Heart right ventricle (tissue), 16 donors: ENCODE measurements around the gene ALDH1L1. TPM values are rescaled to one million over a fixed set of nuclear protein-coding genes. Genes with fewer than 3 reads are reported as not detected.

Experiments used
- ATAC-seq, 8 donors: fragments of 200-7000 bp; cut with Tn5 transposase; one replicate each; pipeline ENCODE4 v1.9.1; 2020; ENCODE audit warnings: mild to moderate bottlenecking in 8 of 8, moderate library complexity in 8 of 8, moderate number of reproducible peaks in 1 of 8
- DNase-seq, 2 donors: peaks; one replicate each; pipeline ENCODE4 v3.0.0-alpha.2; 2020
- H3K27ac ChIP-seq, 10 donors: fragments of 200-600 bp; sonication (generic) in 2 of 10; one replicate each; pipeline versions ENCODE4 v1.5.0 to v1.8.0; 2020 to 2022; ENCODE audit warnings: mild to moderate bottlenecking in 3 of 10
- H3K27me3 ChIP-seq, 7 donors: fragments of 200-600 bp; one replicate each; pipeline ENCODE4 v1.8.0; 2021 to 2022; ENCODE audit warnings: mild to moderate bottlenecking in 2 of 7
- H3K36me3 ChIP-seq, 9 donors: fragments of 200-600 bp; sonication (generic) in 1 of 9; one replicate each; pipeline versions ENCODE4 v1.5.0 to v1.8.0; 2020 to 2022; ENCODE audit warnings: mild to moderate bottlenecking in 2 of 9
- H3K4me1 ChIP-seq, 9 donors: fragments of 200-600 bp; sonication (generic) in 1 of 9; one replicate each; pipeline versions ENCODE4 v1.5.0 to v1.8.0; 2020 to 2022; ENCODE audit warnings: mild to moderate bottlenecking in 4 of 9
- H3K4me3 ChIP-seq, 10 donors: fragments of 200-600 bp; sonication (generic) in 2 of 10; one replicate each; pipeline versions ENCODE4 v1.5.0 to v1.8.0; 2020 to 2022; ENCODE audit warnings: mild to moderate bottlenecking in 7 of 10, moderate library complexity in 2 of 10
- H3K9me3 ChIP-seq, 11 donors: fragments of 200-600 bp in 10 of 11; sonication (generic) in 2 of 11; one replicate each; pipeline versions ENCODE4 v1.5.0 to v1.8.0; 2013 to 2022; ENCODE audit warnings: mild to moderate bottlenecking in 2 of 11, control low read depth in 1 of 11, moderate library complexity in 1 of 11
- WGBS, 2 donors: extraction: QIAGEN DNeasy Blood & Tissue Kit; methylation state at CpG; one replicate each; pipeline ENCODE4 v1.1.7; 2013; ENCODE audit warnings: inconsistent platforms in 1 of 2; 5-methylcytosine and 5-hydroxymethylcytosine counted together
- intact Hi-C, 10 donors: fragments of 100-400 bp; cut with DNase I; formaldehyde crosslinking; loops; one replicate each; pipeline versions ENCODE4 v1.11.1 to v1.14.2; 2022
- polyA plus RNA-seq, 2 donors: library from polyadenylated mRNA; stranded (reverse); fragments of 200-250 nt; gene quantifications; one replicate each; pipeline ENCODE4 v1.2.3, GENCODE V29; 2013
- total RNA-seq, 10 donors: library from RNA; stranded (reverse); fragmentation: NEBNext Ultra II Directional in 3 of 10; extraction: Animal tissue kit (Norgen Biotek cat#: 25700) in 3 of 10; gene quantifications; one replicate each; pipeline versions ENCODE4 v1.2.1 to v1.2.4, GENCODE V29; 2021 to 2023
- TF ChIP-seq, protein P1 (sequence below), 9 donors: fragments of 200-600 bp; sonication (generic) in 2 of 9; IDR thresholded peaks; one replicate each; pipeline versions ENCODE4 v1.5.0 to v1.8.0; 2021 to 2022; ENCODE audit warnings: antibody characterized with exemption in 9 of 9, mild to moderate bottlenecking in 5 of 9, moderate library complexity in 1 of 9
- donor health status: Arrhythmogenic right ventricular cardiomyopathy.
- donor health status: ischemic (EF 13 %, LVEDD 7.1; RV severe dilation, severe dysfunction).
- donor health status: healthy with polysubstance abuse.
- donor health status: DM: no; HTN: yes; CAD: no.
- donor health status: DM: no; HTN: no; CAD: no.
- donor health status: ischemic (EF 25% LVEDD 6.9; RV normal size, moderate dysfunction).
- donor health status: ischemic (EF 25% LVEDD 5.7; RV mildly dilated, moderate dysfunction).
- donor health status: healthy.
- donor health status: DM: yes; HTN: yes; CAD: no.
- donor health status: Ischemic cardiomyopathy.
- donor health status: ischemic (EF 35%, LVEDD 5.7; RV mildly dilated, moderate dysfunction).
- donor health status: nonischemic (EF 11% LVEDD 7.7; RV severe dilation, severe dysfunction).
- donor health status: DM: yes; HTN: yes; CAD: no.
- donor health status: PGD.
- donor health status: ischemic (EF 29% LVEDD 5.4; RV normal size, mild dysfunction).
- donor health status: nonischemic (EF 23%, LVEDD 6.1; RV moderate dilation, normal function).

The ALDH1L1 gene
- total and polyA plus RNA-seq, 12 donors: 14.9 to 45.9 (median 31.7) TPM

DNA sequence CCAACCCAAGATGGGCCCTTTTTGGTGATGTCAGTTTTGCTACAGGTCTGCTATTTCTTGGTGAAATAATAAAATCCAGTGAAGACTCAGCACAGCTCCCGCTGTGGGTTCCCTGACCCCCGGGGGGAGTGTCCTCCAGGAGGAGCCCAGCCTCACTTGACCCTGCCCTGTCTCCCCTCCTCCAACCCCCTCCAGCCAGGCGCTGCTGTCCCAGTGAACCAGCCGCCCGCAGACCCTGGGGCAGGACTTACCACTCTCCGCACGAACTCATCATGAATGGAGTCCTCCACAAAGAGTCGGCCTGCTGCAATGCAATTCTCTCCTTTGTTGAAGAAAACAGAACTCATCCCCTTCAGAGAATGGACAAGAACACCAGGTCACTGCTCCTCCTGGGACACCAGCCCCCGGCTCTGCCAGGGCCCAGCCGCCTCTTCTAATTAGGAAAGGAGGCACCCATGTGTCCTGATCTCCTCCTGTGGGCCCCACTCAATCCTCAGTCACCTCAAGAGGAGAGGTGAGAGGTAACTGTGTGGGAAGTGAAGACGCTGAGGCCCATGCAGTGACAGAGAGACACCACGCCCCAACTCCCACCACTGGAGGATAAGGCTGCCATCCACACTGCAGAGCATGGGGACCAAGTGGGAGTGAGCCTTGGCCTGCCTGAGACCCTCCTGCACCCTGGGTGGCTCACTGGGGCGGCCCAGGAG, 67.7 kb downstream of the ALDH1L1 start:
- TF ChIP-seq, protein P1, sequence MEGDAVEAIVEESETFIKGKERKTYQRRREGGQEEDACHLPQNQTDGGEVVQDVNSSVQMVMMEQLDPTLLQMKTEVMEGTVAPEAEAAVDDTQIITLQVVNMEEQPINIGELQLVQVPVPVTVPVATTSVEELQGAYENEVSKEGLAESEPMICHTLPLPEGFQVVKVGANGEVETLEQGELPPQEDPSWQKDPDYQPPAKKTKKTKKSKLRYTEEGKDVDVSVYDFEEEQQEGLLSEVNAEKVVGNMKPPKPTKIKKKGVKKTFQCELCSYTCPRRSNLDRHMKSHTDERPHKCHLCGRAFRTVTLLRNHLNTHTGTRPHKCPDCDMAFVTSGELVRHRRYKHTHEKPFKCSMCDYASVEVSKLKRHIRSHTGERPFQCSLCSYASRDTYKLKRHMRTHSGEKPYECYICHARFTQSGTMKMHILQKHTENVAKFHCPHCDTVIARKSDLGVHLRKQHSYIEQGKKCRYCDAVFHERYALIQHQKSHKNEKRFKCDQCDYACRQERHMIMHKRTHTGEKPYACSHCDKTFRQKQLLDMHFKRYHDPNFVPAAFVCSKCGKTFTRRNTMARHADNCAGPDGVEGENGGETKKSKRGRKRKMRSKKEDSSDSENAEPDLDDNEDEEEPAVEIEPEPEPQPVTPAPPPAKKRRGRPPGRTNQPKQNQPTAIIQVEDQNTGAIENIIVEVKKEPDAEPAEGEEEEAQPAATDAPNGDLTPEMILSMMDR (IDR thresholded peaks at IDR 0.05): no peak
- Histone ChIP-seq H3K4me3 (no peak overlapping the region), H3K9me3 (no peaks in the 10 kb centered on the region), H3K36me3 (peaks cover 0 to 7% (median 0%) of the 10 kb centered on the region in 9 donors), H3K4me1 (no peaks in the 10 kb centered on the region), H3K27ac (no peak overlapping the region), H3K27me3 (no peaks in the 10 kb centered on the region)
- intact Hi-C loops: no loop called here
- WGBS, 2 donors: 92 to 93% methylated on average over 13 of the region's 13 CpGs
- no peak for DNase-seq
- ATAC-seq: peak in 1 of 8 donors; percentile 5

DNA sequence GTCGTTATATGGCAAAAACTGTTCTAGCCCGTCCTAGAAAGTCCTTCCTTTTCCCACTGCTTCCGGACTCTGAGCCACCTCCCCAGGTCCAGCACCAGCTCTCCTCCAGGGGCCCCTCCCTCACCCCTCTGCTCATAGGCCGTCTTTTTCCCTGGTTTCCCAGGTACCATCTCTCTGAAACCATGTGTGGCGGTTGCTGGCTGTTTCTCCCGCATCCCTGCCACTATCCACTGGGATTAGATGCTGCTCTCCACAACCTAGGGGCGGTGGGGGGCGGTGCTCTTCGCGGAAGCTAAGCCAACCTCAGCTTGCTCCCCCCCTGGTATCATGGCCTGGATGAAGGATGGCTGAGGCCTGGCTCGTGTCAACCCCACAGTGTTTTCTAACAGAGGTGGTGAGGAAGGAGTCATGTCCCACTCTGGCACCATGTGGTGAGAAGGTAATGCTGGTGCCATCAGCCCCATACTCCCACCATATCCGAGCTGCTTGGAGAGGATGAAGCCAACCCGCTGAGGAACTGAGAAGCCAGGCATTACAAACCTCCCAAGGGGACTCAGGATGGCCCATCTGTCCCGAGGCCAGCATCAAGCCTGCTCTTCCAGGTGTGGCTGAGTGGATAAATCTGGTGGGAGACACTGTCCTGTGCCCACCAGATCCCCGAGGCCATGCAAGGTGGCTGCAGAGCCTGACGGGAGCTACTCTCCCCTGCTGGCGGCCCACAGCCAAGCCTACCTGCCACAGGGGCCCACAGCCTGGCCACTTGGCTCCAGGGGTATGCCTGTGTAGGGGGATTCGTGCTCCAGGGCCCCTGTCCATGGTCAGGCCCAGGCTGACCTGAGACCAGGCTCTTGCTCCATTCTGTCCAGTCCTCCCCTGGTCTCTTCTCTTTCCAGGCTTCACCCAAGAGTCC, 68.6 kb downstream of the ALDH1L1 start:
- DNase-seq (no peak), ATAC-seq (no peak)
- peaks cover 0 to 10% (median 0%) of the 10 kb centered on the region in 9 donors for H3K36me3 ChIP-seq
- H3K27ac ChIP-seq: no peak overlapping the region
- H3K9me3 ChIP-seq: no peaks in the 10 kb centered on the region
- H3K4me1 ChIP-seq: no peaks in the 10 kb centered on the region
- intact Hi-C loops: no loop called here
- no peaks in the 10 kb centered on the region for H3K27me3 ChIP-seq
- TF ChIP-seq, protein P1 (IDR thresholded peaks at IDR 0.05): no peak
- WGBS, 2 donors: 89 to 90% methylated on average over 18 of the region's 18 CpGs
- H3K4me3 ChIP-seq: no peak overlapping the region

DNA sequence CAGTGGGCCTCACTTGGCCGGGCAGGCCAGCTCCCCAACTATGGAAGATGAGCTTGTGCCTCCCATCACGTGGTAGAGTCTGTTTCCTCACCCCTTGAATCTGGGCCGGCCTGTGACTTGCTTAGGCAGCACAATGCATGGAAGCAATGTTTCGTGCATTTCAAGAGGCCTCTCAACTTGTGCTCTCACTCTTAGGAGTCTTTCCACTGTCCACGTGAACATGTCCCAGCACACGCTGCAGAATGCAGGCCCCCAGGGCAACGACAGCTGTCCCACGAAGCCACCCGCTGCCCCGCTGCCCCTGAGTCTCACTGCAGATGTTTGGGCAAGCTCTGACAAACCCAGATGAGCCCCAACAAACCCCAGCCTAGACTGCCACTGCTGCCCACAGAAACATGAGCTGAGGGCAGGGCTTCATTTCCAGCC, 69.2 kb downstream of the ALDH1L1 start:
- Histone ChIP-seq H3K27ac (no peak overlapping the region), H3K9me3 (no peaks in the 10 kb centered on the region), H3K27me3 (no peaks in the 10 kb centered on the region), H3K4me3 (no peak overlapping the region), H3K36me3 (peaks cover 0 to 11% (median 0%) of the 10 kb centered on the region in 9 donors), H3K4me1 (no peaks in the 10 kb centered on the region)
- intact Hi-C loops: no loop called here
- WGBS, 2 donors: 90 to 92% methylated on average over 10 of the region's 10 CpGs
- ATAC-seq (no peak), DNase-seq (no peak)
- TF ChIP-seq, protein P1 (IDR thresholded peaks at IDR 0.05): no peak

DNA sequence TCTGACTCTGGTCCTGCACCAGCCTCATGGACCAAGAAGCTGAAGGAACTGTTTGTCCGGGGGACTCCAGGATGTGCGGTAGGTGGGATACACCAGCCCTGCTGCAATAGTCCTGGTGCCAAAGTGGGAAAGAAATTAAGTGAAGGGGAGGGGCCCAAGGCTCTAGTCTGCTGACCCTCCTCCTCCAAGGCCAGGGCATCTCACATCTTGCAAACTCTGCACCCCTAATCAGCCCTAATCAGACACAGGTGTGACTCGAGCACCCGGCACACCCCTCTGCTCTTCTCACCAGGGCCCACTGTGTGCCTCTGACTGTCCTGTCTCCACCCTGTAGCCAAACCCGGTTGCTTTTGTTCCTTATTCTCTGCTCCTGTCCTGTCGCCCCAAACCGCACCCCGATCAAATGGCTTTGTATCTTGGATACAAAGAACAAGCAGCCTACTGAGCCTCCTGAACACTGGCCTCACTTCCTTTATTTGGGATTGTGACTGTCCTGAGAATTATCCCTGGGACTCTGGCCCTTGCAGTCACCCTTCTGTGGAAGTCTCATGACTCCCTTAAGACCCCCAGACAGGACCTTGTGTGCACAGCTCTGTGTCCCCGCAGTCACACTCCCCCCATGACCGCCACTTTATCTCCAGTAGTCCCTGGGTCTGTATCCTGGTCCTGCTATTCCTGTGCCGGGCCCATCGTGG, 69.8 kb downstream of the ALDH1L1 start:
- no peak for DNase-seq
- H3K27ac ChIP-seq: no peak overlapping the region
- H3K27me3 ChIP-seq: no peaks in the 10 kb centered on the region
- H3K36me3 ChIP-seq: peaks cover 0 to 11% (median 0%) of the 10 kb centered on the region in 9 donors
- intact Hi-C loops: no loop called here
- H3K9me3 ChIP-seq: no peaks in the 10 kb centered on the region
- TF ChIP-seq, protein P1 (IDR thresholded peaks at IDR 0.05): no peak
- H3K4me1 ChIP-seq: no peaks in the 10 kb centered on the region
- no peak overlapping the region for H3K4me3 ChIP-seq
- 89 to 90% methylated on average over 12 of the region's 12 CpGs for WGBS, 2 donors
- ATAC-seq: no peak
